Sigmoid colon (tissue), 3 donors: Measurements from ENCODE around the gene GPR37.

ENCODE experiments used
- CTCF ChIP-seq, 4 experiments: fragments of 450-650 bp in 3 of 4; fragments of 200-600 bp in 1 of 4; IDR thresholded peaks; one replicate each; pipeline ENCODE4 v1.5.1; 2016 to 2019; ENCODE audit warnings: antibody characterized with exemption in 4 of 4, mild to moderate bottlenecking in 3 of 4, moderate library complexity in 2 of 4
- POLR2A ChIP-seq, 2 donors: fragments of 450-650 bp; IDR thresholded peaks; one replicate each; pipeline ENCODE4 v1.6.1; 2016; ENCODE audit warnings: antibody characterized with exemption in 2 of 2, mild to moderate bottlenecking in 2 of 2, moderate library complexity in 2 of 2

- TF ChIP-seq CTCF (IDR thresholded peaks at IDR 0.05) (no peak), POLR2A (IDR thresholded peaks at IDR 0.05) (no peak)
These were observed 35.8 kb upstream of the GPR37 start for GRCh38 chr7:124801330-124801895.
